ENCODE measurements around the gene MAB21L2.

The MAB21L2 gene

GRCh38 chr4:150624055-150624454, 42.1 kb downstream of the MAB21L2 start:
- DNase-seq: no peak

- DNase-seq: no peak
Observed at GRCh38 chr4:150625033-150625432, 43.1 kb downstream of the MAB21L2 start.

GRCh38 chr4:150628073-150628472, 46.1 kb downstream of the MAB21L2 start:
- DNase-seq: no peak

- DNase-seq: no peak
Observed at GRCh38 chr4:150632639-150633038, 50.7 kb downstream of the MAB21L2 start.

Data from stimulated activated CD4-positive, alpha-beta T cell treated with anti-CD3 and anti-CD28 coated beads, Interleukin-2, amount 100 ng/mL, for 48 hours (primary cell).